ENCODE measurements around the gene PNP. TPM values are rescaled to one million over a fixed set of nuclear protein-coding genes. Genes with fewer than 3 reads are reported as not detected.

PNP gene
- total and polyA plus RNA-seq, 2 donors (not counting 3 experiments of a cell fraction or from before 2014, with no cell fraction given), result 245 to 271 TPM

DNA sequence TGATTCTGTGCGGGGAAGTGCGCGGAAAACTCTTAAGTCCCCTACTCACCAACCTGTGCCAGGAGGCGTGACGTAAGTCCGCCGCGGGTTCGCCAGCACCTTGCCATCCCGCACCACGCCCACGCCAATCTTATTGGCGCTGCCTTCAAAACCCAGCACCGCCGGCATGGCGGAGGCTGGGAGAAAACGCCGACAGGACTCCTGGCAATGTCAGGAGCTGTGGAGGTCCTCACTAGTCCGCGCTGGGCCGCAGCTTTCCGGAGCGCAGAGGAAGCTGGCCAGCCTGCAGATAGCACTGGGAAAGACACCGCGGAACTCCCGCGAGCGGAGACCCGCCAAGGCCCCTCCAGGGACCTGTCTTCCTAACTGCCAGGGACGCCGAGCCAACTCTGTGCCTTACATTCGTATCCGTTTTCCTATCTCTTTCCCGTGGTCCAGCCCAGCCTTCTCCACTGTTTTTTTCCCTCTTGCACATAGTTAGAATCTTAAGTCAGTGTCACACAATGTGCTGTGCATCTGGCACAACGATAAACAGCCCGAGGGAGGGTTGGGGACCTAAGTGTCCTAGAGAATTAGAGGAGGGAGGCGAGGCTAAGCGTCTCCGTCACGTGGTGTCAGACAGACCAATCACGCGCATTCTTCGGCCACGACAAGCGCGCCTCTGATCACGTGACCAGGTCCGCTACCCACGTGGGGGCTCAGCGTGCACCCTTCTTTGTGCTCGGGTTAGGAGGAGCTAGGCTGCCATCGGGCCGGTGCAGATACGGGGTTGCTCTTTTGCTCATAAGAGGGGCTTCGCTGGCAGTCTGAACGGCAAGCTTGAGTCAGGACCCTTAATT, 14.5 kb upstream of the PNP start, which contains the start of the genes APEX1 and OSGEP:
TSS of gene APEX1 (plus strand) at position 711 of the 839 bp plus-strand sequence. CDS start 420 bp downstream, outside the sequence.
TSS of gene OSGEP (minus strand) at position 297 of the 839 bp plus-strand sequence. CDS start at position 168, 129 bp downstream.
- FAIRE-seq, result peak; percentile 100
- no peaks in the 10 kb centered on the region for H4K20me1 ChIP-seq (replicated peaks; ENCODE audit: control insufficient read depth, extremely low read depth, insufficient read depth, low read length)
- ChIA-PET POLR2A (interaction anchor here (0.7 to 3.0 kb wide), 11 partner anchors 9 to 229 kb away, joined by 3 to 37 read pairs (median 4); partner anchors contain the start of genes PARP2, PNP and TEP1), CTCF (interaction anchor here (0.6 to 4.6 kb wide), 9 partner anchors 22 to 172 kb away, joined by 3 to 70 read pairs (median 5); partner anchors contain the start of genes PARP2 and TEP1)
- peak within 1 kb of the TSS; percentile 85 to 99 (median 90) for H3K4me3 ChIP-seq (replicated peaks in 1 of 3; ENCODE audit: insufficient read depth in 1 of 3, low read depth in 1 of 3, low read length in 3 of 3)
- no peaks in the 10 kb centered on the region for H3K27me3 ChIP-seq (ENCODE audit: control insufficient read depth in 2 of 2, insufficient read depth in 2 of 2, low read length in 2 of 2)
- TF ChIP-seq, protein P1, sequence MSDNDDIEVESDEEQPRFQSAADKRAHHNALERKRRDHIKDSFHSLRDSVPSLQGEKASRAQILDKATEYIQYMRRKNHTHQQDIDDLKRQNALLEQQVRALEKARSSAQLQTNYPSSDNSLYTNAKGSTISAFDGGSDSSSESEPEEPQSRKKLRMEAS (IDR thresholded peaks at IDR 0.05; ENCODE audit: insufficient read depth, insufficient read length), result peak; percentile 100
- TF ChIP-seq MYC (IDR thresholded peaks at IDR 0.05; ENCODE audit: low read depth, low read length) (peak; percentile 97), JUN (IDR thresholded peaks at IDR 0.05; ENCODE audit: borderline replicate concordance, insufficient read depth, insufficient read length, low read depth) (no peak), GATA2 (IDR thresholded peaks at IDR 0.05; ENCODE audit: insufficient read depth, insufficient read length, low read depth, low read length) (no peak), POLR2A (IDR thresholded peaks at IDR 0.05; ENCODE audit: low read depth, low read length) (peak; percentile 78), EZH2 (IDR thresholded peaks at IDR 0.05; ENCODE audit: borderline replicate concordance, low read depth, low read length, severe bottlenecking) (no peak), FOS (IDR thresholded peaks at IDR 0.05; ENCODE audit: borderline replicate concordance, insufficient read depth, low read length) (no peak), POLR2AphosphoS5 (IDR thresholded peaks at IDR 0.05; ENCODE audit: insufficient read depth, low read depth, low read length) (peak; percentile 62)
- TF ChIP-seq, protein P2, sequence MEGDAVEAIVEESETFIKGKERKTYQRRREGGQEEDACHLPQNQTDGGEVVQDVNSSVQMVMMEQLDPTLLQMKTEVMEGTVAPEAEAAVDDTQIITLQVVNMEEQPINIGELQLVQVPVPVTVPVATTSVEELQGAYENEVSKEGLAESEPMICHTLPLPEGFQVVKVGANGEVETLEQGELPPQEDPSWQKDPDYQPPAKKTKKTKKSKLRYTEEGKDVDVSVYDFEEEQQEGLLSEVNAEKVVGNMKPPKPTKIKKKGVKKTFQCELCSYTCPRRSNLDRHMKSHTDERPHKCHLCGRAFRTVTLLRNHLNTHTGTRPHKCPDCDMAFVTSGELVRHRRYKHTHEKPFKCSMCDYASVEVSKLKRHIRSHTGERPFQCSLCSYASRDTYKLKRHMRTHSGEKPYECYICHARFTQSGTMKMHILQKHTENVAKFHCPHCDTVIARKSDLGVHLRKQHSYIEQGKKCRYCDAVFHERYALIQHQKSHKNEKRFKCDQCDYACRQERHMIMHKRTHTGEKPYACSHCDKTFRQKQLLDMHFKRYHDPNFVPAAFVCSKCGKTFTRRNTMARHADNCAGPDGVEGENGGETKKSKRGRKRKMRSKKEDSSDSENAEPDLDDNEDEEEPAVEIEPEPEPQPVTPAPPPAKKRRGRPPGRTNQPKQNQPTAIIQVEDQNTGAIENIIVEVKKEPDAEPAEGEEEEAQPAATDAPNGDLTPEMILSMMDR (IDR thresholded peaks at IDR 0.05; ENCODE audit: extremely low read depth in 1 of 2, insufficient read depth in 1 of 2, low read depth in 1 of 2, low read length in 2 of 2), result no peak
- H3K4me1 ChIP-seq (ENCODE audit: control insufficient read depth, extremely low read depth, insufficient read depth, low read length), result peaks cover 15% of the 10 kb centered on the region
- H3K9ac ChIP-seq (replicated peaks; ENCODE audit: extremely low read depth, insufficient read depth, low read length), result peak within 1 kb of the TSS; percentile 98
- H3K9me3 ChIP-seq (replicated peaks; ENCODE audit: control insufficient read depth, insufficient read depth, low read length), result no peaks in the 10 kb centered on the region
- peaks cover 19 to 27% of the 10 kb centered on the region in 2 experiments for H3K36me3 ChIP-seq (ENCODE audit: control insufficient read depth in 2 of 2, extremely low read depth in 1 of 2, insufficient read depth in 2 of 2, low read length in 2 of 2)
- dilution Hi-C loops (cut with MboI; ENCODE audit: extremely low pct_ligation_motif_present, low sequenced_read_pairs), result no loop called here
- DNase-seq (ENCODE audit: low read depth, low spot score), result peak; percentile 99
- intact Hi-C loops (cut with micrococcal nuclease), result loop anchor here (1.0 to 2.0 kb wide), 8 partner anchors 15 to 155 kb away; partner anchors contain the start of genes CCNB1IP1, PNP and TEP1
- no TSS peak for BruUV-seq (replicated peaks)
- H3K4me2 ChIP-seq (ENCODE audit: insufficient read depth, low read length), result peak within 1 kb of the TSS; percentile 97
- H3K79me2 ChIP-seq (ENCODE audit: control insufficient read depth, insufficient read depth, low read length), result peaks cover 33% of the 10 kb centered on the region
- H3K9me1 ChIP-seq (replicated peaks; ENCODE audit: control insufficient read depth, extremely low read depth, insufficient read depth, low read length), result no peaks in the 10 kb centered on the region
- peak within 1 kb of the TSS; percentile 96 for H3K27ac ChIP-seq (ENCODE audit: insufficient read depth, low read depth, low read length)
- peak within 1 kb of the TSS; percentile 88 for H2AFZ ChIP-seq (ENCODE audit: low read depth, low read length)
